ENCODE results near the gene FAM20B. TPM values are rescaled to one million over a fixed set of nuclear protein-coding genes. Genes with fewer than 3 reads are reported as not detected.
A peak's percentile ranks its signal among the peaks of the same experiment; 100 is the strongest.
"Not testable (repeated sequence)": the region's sequence is repeated elsewhere in the genome, so short reads cannot be mapped to it uniquely, and the experiment has no call there.

The FAM20B gene, protein sequence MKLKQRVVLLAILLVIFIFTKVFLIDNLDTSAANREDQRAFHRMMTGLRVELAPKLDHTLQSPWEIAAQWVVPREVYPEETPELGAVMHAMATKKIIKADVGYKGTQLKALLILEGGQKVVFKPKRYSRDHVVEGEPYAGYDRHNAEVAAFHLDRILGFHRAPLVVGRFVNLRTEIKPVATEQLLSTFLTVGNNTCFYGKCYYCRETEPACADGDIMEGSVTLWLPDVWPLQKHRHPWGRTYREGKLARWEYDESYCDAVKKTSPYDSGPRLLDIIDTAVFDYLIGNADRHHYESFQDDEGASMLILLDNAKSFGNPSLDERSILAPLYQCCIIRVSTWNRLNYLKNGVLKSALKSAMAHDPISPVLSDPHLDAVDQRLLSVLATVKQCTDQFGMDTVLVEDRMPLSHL
- total RNA-seq, result 10 to 100 TPM; 30.3 to 33.6 TPM

GRCh38 chr1:179025125-179025974 lies at the start of gene FAM20B:
Gene FAM20B (plus strand): TSS chr1:179025894. CDS start chr1:179043848, 17,954 bp downstream.
- peaks cover 45% of the 10 kb centered on the region for H3K4me1 Mint-ChIP-seq (ENCODE audit: low read depth)
- peaks cover 2% of the 10 kb centered on the region in 2 donors for H3K36me3 Mint-ChIP-seq (ENCODE audit: insufficient read depth in 2 of 2)
- peak within 1 kb of the TSS; percentile 88 for H3K27ac Mint-ChIP-seq
- DNase-seq (peak; percentile 92 to 93), ATAC-seq (replicated peaks in 1 of 2) (peak; percentile 85 to 86)
- H3K9me3 Mint-ChIP-seq, result no peaks in the 10 kb centered on the region
- H3K4me3 Mint-ChIP-seq, result peak within 1 kb of the TSS; percentile 93 to 94
- H3K27me3 Mint-ChIP-seq (ENCODE audit: low read depth), result peaks cover 1% of the 10 kb centered on the region

DNA sequence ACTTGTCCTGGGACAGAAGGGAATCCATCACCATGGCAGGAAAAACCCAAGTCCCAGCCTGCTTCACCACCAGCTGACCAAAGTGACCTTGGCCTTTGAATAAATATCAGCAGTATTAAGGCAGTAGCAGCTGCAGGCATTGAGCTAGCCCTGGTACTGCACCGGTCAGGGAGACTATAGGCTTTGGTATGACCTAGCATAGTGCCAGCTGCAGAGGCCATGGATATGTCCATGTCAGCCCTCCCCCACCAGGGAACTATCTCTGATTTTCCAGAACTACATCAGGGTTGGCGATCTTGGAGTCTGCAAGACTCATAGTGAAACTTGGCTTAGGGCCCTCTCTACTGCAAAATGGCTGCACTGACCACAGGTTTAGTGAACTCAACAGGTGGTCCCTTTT lies 49.2 kb upstream of the FAM20B start:
- Mint-ChIP-seq H3K27ac (no peak overlapping the region), H3K36me3 (ENCODE audit: insufficient read depth in 2 of 2) (peaks cover 15 to 16% of the 10 kb centered on the region in 2 donors), H3K4me3 (no peak overlapping the region), H3K4me1 (ENCODE audit: low read depth) (no peaks in the 10 kb centered on the region), H3K27me3 (ENCODE audit: low read depth) (no peaks in the 10 kb centered on the region), H3K9me3 (peaks cover 11% of the 10 kb centered on the region in 2 donors)
- DNase-seq, result no peak
- no peak for ATAC-seq (replicated peaks in 1 of 2)

DNA sequence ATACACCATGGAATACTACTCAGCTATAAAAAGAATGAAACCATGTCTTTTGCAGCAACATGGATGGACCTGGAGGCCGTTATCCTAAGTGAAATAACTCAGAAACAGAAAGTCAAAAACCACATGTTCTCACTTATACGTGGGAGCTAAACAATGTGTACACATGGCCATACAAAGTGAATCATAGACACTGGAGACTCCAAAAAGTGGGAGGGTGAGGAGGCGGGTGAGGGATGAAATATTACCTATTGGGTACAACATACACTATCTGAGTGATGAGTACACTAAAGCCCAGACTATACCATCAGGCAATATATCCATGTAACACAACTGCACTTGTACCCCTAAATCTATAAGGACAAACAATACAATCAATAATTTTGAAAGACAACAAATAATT lies 39.5 kb upstream of the FAM20B start:
- Mint-ChIP-seq H3K4me1 (ENCODE audit: low read depth) (no peaks in the 10 kb centered on the region), H3K36me3 (ENCODE audit: insufficient read depth in 2 of 2) (no peaks in the 10 kb centered on the region), H3K27me3 (ENCODE audit: low read depth) (no peaks in the 10 kb centered on the region), H3K27ac (no peak overlapping the region), H3K9me3 (no peaks in the 10 kb centered on the region), H3K4me3 (no peak overlapping the region)
- DNase-seq, result no peak
- no peak for ATAC-seq (replicated peaks in 1 of 2)

DNA sequence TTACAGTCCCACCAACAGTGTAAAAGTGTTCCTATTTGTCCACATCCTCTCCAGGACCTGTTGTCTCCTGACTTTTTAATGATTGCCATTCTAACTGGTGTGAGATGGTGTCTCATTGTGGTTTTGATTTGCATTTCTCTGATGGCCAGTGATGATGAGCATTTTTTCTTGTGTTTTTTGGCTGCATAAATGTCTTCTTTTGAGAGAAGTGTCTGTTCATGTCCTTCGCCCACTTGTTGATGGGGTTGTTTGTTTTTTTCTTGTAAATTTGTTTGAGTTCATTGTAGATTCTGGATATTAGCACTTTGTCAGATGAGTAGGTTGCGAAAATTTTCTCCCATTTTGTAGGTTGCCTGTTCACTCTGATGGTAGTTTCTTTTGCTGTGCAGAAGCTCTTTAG lies 37.5 kb upstream of the FAM20B start:
- not testable (repeated sequence) for H3K4me1 Mint-ChIP-seq (ENCODE audit: low read depth); ATAC-seq (replicated peaks in 1 of 2); H3K4me3 Mint-ChIP-seq; H3K27me3 Mint-ChIP-seq (ENCODE audit: low read depth); DNase-seq; H3K36me3 Mint-ChIP-seq (ENCODE audit: insufficient read depth in 2 of 2); H3K9me3 Mint-ChIP-seq; H3K27ac Mint-ChIP-seq

DNA sequence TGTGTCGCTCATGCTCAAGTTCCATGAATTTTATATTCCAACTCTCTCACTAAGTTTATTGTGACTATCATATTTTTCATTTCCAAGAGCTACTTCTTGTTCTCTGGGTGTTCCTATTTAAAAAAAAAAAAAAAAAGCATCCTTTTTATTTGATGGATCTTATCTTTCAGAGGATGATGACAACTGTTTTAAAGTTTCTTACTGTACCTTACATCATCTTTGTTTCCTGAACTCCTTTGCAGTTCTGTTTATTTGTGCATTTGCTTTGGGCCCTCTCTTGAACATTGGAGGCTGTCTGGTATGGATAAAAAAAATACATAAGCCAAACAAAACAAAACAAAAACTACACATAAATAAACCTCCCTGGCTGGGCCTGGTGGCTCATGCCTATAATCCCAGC lies 32.1 kb upstream of the FAM20B start:
- H3K4me3 Mint-ChIP-seq, result no peak overlapping the region
- DNase-seq (no peak), ATAC-seq (replicated peaks in 1 of 2) (no peak)
- H3K9me3 Mint-ChIP-seq, result no peaks in the 10 kb centered on the region
- H3K27ac Mint-ChIP-seq, result no peak overlapping the region
- peaks cover 0 to 2% of the 10 kb centered on the region in 2 donors for H3K36me3 Mint-ChIP-seq (ENCODE audit: insufficient read depth in 2 of 2)
- H3K27me3 Mint-ChIP-seq (ENCODE audit: low read depth), result no peaks in the 10 kb centered on the region
- H3K4me1 Mint-ChIP-seq (ENCODE audit: low read depth), result no peaks in the 10 kb centered on the region

DNA sequence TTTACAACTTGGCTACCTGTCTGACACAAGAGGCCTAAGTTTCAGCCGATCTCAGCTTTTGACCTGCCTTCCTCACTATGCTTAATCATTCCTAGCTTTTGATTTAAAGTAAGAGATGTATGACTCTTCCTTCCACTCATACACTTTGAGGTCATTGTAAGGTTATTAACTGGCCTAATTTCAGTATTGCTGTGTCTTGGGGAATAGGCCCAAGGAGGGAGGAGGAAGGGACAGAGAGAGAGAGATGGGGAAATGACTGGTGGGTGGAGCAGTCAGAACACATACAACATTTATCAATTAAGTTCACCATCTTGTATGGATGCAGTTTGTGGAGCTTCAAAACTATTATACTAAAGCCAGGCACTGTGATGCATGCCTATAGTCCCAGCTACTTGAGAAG lies 28.3 kb upstream of the FAM20B start:
- Mint-ChIP-seq H3K4me1 (ENCODE audit: low read depth) (no peaks in the 10 kb centered on the region), H3K27me3 (ENCODE audit: low read depth) (no peaks in the 10 kb centered on the region), H3K27ac (no peak overlapping the region), H3K9me3 (no peaks in the 10 kb centered on the region), H3K36me3 (ENCODE audit: insufficient read depth in 2 of 2) (peaks cover 0 to 2% of the 10 kb centered on the region in 2 donors), H3K4me3 (no peak overlapping the region)
- peak; percentile 31 to 94 for ATAC-seq (replicated peaks in 1 of 2)
- no peak for DNase-seq

DNA sequence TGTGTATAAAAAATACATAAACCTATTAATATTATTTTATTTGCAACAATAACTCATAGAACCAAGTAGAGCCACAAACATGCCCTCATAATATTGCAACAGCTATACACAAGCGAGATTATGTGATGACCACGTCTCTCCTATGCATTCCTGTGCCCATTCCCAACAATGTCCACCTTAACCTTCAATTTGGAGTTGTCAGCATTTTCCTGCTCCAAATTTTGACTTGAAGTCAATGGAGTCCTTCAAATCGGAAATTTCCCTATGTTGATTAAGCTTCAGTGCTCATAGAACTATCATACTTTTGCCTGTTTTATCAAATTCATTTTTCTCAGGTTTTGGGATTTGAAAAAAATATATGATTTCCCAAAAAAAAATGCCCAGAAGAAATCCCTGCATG lies 27.4 kb upstream of the FAM20B start:
- Mint-ChIP-seq H3K4me3 (no peak overlapping the region), H3K4me1 (ENCODE audit: low read depth) (peaks cover 6% of the 10 kb centered on the region), H3K27me3 (ENCODE audit: low read depth) (no peaks in the 10 kb centered on the region), H3K27ac (no peak overlapping the region), H3K36me3 (ENCODE audit: insufficient read depth in 2 of 2) (peaks cover 0 to 2% of the 10 kb centered on the region in 2 donors), H3K9me3 (no peaks in the 10 kb centered on the region)
- ATAC-seq (replicated peaks in 1 of 2) (no peak), DNase-seq (no peak)

DNA sequence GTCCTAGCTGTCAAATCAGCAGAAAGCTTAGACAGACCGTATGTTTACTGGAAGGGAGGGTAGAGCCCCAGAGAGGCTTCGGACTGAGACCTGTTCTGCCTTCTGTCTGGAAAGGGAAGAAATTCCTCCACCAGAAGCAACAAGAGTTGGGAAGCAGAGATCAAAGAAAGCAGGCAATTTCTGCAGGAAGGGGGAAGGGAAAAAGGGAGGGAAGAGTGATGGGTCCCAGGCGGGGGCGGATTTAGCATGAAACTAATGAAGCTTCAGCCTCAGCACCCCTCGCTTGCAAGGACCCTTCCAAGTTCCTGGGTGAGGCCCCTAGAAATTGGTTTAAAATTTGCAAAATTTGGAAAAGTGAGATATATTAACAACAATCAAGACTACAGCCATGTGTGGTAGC lies 26.6 kb upstream of the FAM20B start:
- H3K36me3 Mint-ChIP-seq (ENCODE audit: insufficient read depth in 2 of 2), result no peaks in the 10 kb centered on the region
- H3K4me3 Mint-ChIP-seq, result no peak overlapping the region
- H3K4me1 Mint-ChIP-seq (ENCODE audit: low read depth), result peaks cover 6% of the 10 kb centered on the region
- no peaks in the 10 kb centered on the region for H3K27me3 Mint-ChIP-seq (ENCODE audit: low read depth)
- H3K9me3 Mint-ChIP-seq, result no peaks in the 10 kb centered on the region
- no peak for ATAC-seq (replicated peaks in 1 of 2)
- no peak overlapping the region for H3K27ac Mint-ChIP-seq
- no peak for DNase-seq

GRCh38 chr1:179001451-179001850 lies 24.2 kb upstream of the FAM20B start:
- H3K4me1 Mint-ChIP-seq (ENCODE audit: low read depth), result peaks cover 6% of the 10 kb centered on the region
- H3K27ac Mint-ChIP-seq, result no peak overlapping the region
- no peak for DNase-seq
- no peaks in the 10 kb centered on the region for H3K27me3 Mint-ChIP-seq (ENCODE audit: low read depth)
- no peak for ATAC-seq (replicated peaks in 1 of 2)
- no peaks in the 10 kb centered on the region for H3K36me3 Mint-ChIP-seq (ENCODE audit: insufficient read depth in 2 of 2)
- H3K4me3 Mint-ChIP-seq, result no peak overlapping the region
- no peaks in the 10 kb centered on the region for H3K9me3 Mint-ChIP-seq

DNA sequence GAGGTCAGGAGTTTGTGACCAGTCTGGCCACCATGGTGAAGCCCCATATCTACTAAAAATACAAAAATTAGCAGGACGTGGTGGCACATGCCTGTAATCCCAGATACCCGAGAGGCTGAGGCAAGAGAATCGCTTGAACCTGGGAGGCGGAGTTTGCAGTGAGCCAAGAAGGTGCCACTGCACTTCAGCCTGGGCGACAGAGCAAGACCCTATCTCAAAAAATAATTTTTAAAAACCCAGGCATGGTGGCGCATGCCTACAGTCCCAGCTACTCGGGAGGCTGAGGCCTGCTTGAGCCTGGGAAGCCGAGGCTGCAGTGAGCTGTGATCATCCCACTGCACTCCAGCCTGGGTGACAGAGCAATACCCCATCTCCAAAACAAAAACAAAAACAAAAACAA lies 23.6 kb upstream of the FAM20B start:
- H3K36me3 Mint-ChIP-seq (ENCODE audit: insufficient read depth in 2 of 2); H3K27ac Mint-ChIP-seq; H3K9me3 Mint-ChIP-seq; H3K4me3 Mint-ChIP-seq; DNase-seq; H3K4me1 Mint-ChIP-seq (ENCODE audit: low read depth); H3K27me3 Mint-ChIP-seq (ENCODE audit: low read depth); ATAC-seq (replicated peaks in 1 of 2): not testable (repeated sequence)

GRCh38 chr1:179002552-179003345 lies 22.9 kb upstream of the FAM20B start:
- ATAC-seq (replicated peaks in 1 of 2) (peak; percentile 85 to 89), DNase-seq (peak; percentile 76 to 80)
- H3K27me3 Mint-ChIP-seq (ENCODE audit: low read depth), result no peaks in the 10 kb centered on the region
- peaks cover 6% of the 10 kb centered on the region for H3K4me1 Mint-ChIP-seq (ENCODE audit: low read depth)
- peak overlapping the region; percentile 0 for H3K27ac Mint-ChIP-seq
- H3K36me3 Mint-ChIP-seq (ENCODE audit: insufficient read depth in 2 of 2), result no peaks in the 10 kb centered on the region
- H3K9me3 Mint-ChIP-seq, result no peaks in the 10 kb centered on the region
- no peak overlapping the region for H3K4me3 Mint-ChIP-seq

DNA sequence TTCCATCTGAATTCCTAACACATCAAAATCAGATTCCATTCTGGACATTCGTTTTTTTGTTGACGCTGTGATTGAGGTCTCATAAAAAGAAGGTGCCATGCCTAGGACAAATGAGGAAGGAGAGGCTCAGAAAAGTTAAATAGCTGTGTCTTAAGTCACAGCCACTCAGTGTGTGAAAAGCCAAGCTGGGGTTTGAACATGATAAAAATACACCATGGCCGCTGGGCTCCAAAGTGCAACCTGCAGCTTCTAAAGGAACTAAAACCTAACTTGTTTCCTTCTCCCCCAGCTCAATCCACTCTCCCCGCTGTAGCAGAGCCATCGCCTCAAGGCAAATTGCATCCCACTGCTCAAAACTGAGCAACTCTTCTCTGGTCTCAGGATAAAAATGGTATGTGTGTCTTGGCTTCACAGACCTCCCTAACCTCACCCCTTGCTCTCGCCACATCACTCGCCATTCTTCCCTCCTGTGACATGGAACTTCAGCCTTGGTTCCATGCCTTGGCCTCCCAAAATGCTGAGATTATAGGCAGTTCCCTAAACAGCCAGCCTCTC lies 22.1 kb upstream of the FAM20B start:
- no peak for DNase-seq

More for the DNA sequence above, 22.1 kb upstream of the FAM20B start:
- Mint-ChIP-seq H3K27ac (no peak overlapping the region), H3K4me1 (ENCODE audit: low read depth) (peaks cover 6% of the 10 kb centered on the region), H3K4me3 (no peak overlapping the region), H3K9me3 (no peaks in the 10 kb centered on the region), H3K27me3 (ENCODE audit: low read depth) (no peaks in the 10 kb centered on the region), H3K36me3 (ENCODE audit: insufficient read depth in 2 of 2) (no peaks in the 10 kb centered on the region)
- no peak for ATAC-seq (replicated peaks in 1 of 2)

All from activated T-cell treated with anti-CD3 and anti-CD28 coated beads, Interleukin-2, amount 50 U/mL, for 72 hours (primary cell).